LNCaP clone FGC (cell line): ENCODE results near the gene FRAS1.

Experiments
- DNase-seq: peaks from one replicate; pipeline ENCODE4 v3.0.0-alpha.2; 2011; ENCODE audit warnings: low read depth
- H3K4me3 ChIP-seq: 2 replicates; pipeline ENCODE4 v1.5.1; 2011; ENCODE audit warnings: mild to moderate bottlenecking, low read depth, low read length, control low read depth
- TF ChIP-seq, protein P1 (sequence below): IDR thresholded peaks from 2 replicates; pipeline ENCODE4 v1.5.1; 2012; ENCODE audit warnings: mild to moderate bottlenecking; ENCODE audit not compliant: control insufficient read depth, insufficient read depth; ENCODE audit errors: extremely low read depth

The FRAS1 gene

DNA sequence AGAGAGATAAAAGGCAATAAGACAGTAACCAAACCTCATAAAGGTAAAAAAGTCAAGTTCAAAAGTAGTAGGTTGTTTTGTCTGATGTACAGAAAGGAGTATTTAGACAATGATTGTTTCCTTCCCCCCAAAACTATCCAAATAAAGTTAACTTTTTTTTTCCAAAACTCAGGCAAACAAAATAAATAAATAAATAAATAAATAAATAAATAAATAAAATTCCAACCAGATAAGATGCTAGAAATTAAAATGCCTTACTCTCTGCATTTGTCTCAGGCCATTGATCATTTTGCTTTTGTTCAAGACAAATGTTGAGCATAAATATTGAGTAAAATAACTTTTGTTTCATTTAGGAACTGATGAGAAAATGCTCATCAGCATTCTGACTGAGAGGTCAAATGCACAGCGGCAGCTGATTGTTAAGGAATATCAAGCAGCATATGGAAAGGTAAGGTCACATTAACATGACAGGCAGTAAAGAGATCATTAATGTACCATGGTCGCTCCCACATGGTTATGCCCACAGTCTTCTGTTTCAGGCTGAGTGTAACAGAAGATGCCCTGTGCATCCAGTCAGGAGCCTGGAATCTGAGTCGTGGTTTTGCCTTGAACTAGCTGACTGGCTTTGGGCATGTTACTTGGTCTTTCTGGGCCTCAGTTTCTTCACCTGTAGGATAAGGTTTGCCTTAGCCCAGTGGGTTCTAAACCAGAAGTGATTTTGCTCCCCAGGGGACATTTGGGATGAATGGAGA lies 521.7 kb downstream of the FRAS1 start:
- no peak overlapping the region for H3K4me3 ChIP-seq
- TF ChIP-seq, protein P1, sequence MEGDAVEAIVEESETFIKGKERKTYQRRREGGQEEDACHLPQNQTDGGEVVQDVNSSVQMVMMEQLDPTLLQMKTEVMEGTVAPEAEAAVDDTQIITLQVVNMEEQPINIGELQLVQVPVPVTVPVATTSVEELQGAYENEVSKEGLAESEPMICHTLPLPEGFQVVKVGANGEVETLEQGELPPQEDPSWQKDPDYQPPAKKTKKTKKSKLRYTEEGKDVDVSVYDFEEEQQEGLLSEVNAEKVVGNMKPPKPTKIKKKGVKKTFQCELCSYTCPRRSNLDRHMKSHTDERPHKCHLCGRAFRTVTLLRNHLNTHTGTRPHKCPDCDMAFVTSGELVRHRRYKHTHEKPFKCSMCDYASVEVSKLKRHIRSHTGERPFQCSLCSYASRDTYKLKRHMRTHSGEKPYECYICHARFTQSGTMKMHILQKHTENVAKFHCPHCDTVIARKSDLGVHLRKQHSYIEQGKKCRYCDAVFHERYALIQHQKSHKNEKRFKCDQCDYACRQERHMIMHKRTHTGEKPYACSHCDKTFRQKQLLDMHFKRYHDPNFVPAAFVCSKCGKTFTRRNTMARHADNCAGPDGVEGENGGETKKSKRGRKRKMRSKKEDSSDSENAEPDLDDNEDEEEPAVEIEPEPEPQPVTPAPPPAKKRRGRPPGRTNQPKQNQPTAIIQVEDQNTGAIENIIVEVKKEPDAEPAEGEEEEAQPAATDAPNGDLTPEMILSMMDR, result no peak
- DNase-seq, result no peak

DNA sequence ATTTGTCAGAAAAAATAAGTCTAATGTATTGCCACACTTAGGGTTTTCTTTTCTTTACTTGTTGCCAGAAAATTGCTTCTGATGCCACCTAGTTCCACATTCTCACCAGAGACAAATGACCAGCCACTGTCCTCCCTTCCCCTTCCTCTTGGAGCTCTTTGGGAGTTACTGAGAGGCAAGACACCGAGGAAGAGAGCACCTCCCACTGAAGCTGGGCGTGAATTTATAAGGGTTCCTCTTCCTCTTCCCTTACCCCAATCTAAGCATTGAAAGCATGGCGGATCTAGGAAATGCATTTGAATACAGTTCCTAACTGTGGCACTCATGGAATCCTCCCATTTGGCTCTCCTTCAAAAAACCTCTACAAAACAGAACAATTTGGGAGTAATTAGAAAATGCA lies 524.5 kb downstream of the FRAS1 start:
- DNase-seq, result no peak
- no peak overlapping the region for H3K4me3 ChIP-seq
- TF ChIP-seq, protein P1, result no peak

DNA sequence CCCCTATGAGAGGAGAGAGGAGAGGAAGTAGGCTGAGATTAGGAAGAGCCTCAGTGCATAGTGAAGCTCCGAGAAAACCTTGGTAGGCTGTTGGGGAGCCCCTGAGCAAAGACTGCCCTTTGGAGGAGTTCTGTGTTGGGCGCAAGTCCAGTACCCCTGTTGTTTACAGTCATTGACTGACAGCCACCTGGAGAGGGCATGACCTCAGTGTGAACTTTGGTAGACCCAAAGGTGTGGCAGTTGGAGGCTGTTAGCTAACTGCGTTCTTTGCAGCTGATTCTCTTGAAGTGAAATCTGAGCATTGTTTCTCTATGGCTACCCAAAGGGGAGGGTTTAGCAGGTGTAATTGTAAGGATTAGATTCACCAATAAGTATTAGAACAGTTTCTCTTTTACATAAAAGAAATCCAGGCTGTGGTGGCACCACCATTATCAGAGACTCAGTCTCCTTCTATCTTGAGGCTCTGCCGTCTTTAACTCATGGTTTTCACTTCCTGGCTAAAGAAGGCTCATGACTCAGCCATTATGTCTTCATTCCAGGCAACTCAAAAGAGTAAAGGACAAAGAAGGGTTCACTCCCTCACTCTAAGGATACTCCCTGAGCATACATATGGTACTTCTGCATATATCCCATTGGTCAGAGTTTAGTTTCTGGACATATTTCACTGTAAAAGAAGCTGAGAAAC lies 527.9 kb downstream of the FRAS1 start:
- TF ChIP-seq, protein P1, result no peak
- DNase-seq, result no peak
- H3K4me3 ChIP-seq, result no peak overlapping the region

DNA sequence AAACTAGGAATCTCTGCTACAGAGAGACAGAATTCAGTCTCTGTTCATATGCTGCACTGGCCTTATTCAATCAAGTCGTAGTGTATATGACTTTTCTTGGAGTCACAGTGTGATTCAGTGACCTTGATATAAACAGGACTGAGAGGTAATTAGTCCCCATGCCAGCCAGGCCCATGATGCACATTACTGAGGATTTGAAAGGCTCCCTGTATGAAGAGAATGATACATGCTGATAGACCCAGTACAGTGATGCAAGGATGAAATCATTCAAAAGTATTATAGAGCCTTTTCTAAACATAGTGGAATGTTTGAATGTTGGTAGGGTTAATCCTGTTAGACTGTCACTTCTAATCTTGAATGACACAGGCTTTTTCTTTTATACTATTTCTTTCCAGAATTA lies 528.5 kb downstream of the FRAS1 start:
- no peak for DNase-seq
- TF ChIP-seq, protein P1, result no peak
- H3K4me3 ChIP-seq, result no peak overlapping the region

DNA sequence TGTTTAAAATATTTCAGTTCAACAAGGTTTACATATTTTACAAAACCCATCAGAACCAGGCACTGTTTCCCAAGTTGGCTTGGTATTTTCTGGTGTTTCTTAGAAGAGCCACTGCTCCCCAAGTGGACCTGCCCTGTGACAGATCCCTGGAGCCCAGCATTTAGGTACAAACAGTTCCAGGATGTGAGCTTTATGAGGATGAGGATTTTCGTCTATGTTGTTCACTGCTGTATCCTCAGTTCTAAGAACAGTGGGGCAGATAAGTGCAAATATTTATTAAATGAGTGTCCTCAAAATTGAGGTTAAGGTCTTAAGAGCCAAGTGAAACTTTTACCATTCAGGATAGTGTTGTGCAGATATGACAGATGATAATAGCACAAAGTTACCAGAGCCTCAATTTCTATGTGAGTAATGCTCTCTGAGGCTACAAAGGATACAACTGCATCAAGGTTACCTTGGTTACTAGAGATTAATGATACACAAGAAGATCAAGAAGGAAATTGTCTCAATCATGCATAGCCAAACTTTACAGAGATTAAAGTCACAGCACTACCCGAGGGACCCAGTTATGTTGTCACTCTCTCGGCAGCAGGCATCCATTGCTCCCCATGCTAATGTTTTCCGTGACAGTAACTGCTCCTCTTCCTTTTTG lies 531.9 kb downstream of the FRAS1 start:
- no peak overlapping the region for H3K4me3 ChIP-seq
- TF ChIP-seq, protein P1, result no peak
- DNase-seq, result no peak

DNA sequence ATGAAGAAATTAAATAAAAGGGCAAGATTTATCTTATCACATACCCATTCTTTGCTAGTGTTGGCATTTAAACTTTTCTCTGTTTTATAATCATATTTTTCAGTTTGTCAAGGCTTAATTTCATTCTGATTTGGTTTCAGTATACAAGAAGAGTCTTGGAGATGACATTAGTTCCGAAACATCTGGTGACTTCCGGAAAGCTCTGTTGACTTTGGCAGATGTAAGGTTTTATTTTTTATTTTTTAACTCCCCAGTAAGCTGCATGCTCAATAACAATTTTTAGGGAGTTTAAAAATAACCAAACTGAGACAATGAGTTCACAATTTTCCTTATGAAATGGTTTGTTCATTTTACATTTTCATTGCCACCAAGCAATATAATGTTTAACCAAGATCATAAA lies 534.3 kb downstream of the FRAS1 start:
- TF ChIP-seq, protein P1, result no peak
- no peak overlapping the region for H3K4me3 ChIP-seq
- no peak for DNase-seq
